H1 (cell line): ENCODE results near the gene CPSF4. TPM values are rescaled to one million over a fixed set of nuclear protein-coding genes. Genes with fewer than 3 reads are reported as not detected.

Source experiments
- CTCF ChIA-PET: fragments of 300-600 bp; sonication (Branson Sonifier 250); formaldehyde crosslinking; loops from one replicate; lab custom pipeline; 2021; ENCODE audit not compliant: partially characterized antibody; lab: Charles Lee
- POLR2A ChIA-PET: fragments of 300-600 bp; sonication (Branson Sonifier 250); formaldehyde crosslinking; loops from one replicate; lab custom pipeline; 2021; ENCODE audit warnings: inconsistent platforms; ENCODE audit not compliant: partially characterized antibody; lab: Charles Lee
- DNase-seq, 2 experiments: peaks; one replicate each; pipeline versions ENCODE4 v3.0.0 to v3.0.0-alpha.2; 2010 to 2022; ENCODE audit warnings: low spot score in 2 of 2, low read depth in 1 of 2, mixed read lengths in 1 of 2
- FAIRE-seq: peaks from 2 replicates; lab custom pipeline; 2011; peaks lifted over from hg19 to GRCh38; lab: Jason Lieb, UNC
- H2AFZ ChIP-seq: 2 replicates; pipeline ENCODE4 v1.8.1; 2012; ENCODE audit warnings: low read length, inconsistent platforms
- H2AK5ac ChIP-seq: 2 replicates; pipeline ENCODE4 v1.6.1; 2013; ENCODE audit warnings: low read depth, low read length
- H2BK120ac ChIP-seq: replicated peaks from 2 replicates; pipeline ENCODE3; 2013; ENCODE audit warnings: low read depth, low read length, inconsistent platforms
- H2BK12ac ChIP-seq: 2 replicates; pipeline ENCODE4 v1.6.1; 2013; ENCODE audit warnings: low read depth, low read length
- H2BK15ac ChIP-seq: 2 replicates; pipeline ENCODE4 v1.6.1; 2013; ENCODE audit warnings: low read length
- H2BK20ac ChIP-seq: 2 replicates; pipeline ENCODE4 v1.6.1; 2013; ENCODE audit warnings: low read length
- H2BK5ac ChIP-seq: 2 replicates; pipeline ENCODE4 v1.6.1; 2013; ENCODE audit warnings: low read depth, low read length
- H3K14ac ChIP-seq: 2 replicates; pipeline ENCODE4 v1.6.1; 2013; ENCODE audit warnings: inconsistent platforms; ENCODE audit not compliant: insufficient read length
- H3K18ac ChIP-seq: 2 replicates; pipeline ENCODE4 v1.6.1; 2013; ENCODE audit warnings: low read length; ENCODE audit errors: extremely low read depth
- H3K23ac ChIP-seq: 2 replicates; pipeline ENCODE4 v1.6.1; 2013; ENCODE audit warnings: inconsistent platforms; ENCODE audit not compliant: insufficient read length
- H3K23me2 ChIP-seq: 2 replicates; pipeline ENCODE4 v1.6.1; 2013; ENCODE audit warnings: low read depth, low read length
- H3K27ac ChIP-seq: 2 replicates; pipeline ENCODE4 v1.6.1; 2011; ENCODE audit warnings: low read depth, low read length, inconsistent platforms
- H3K27me3 ChIP-seq, 4 experiments: replicated peaks in 1 of 4; 1 replicate in 1 of 4; 2 replicates in 3 of 4; pipeline versions ENCODE4 v1.6.1 to v1.8.1; 2011 to 2013; ENCODE audit warnings: low read length in 3 of 4, mild to moderate bottlenecking in 3 of 4, inconsistent platforms in 2 of 4, mixed read lengths in 2 of 4, moderate library complexity in 1 of 4; ENCODE audit not compliant: control insufficient read depth in 3 of 4, insufficient read depth in 3 of 4; ENCODE audit errors: extremely low read depth in 1 of 4
- H3K36me3 ChIP-seq, 4 experiments: 2 replicates each; pipeline versions ENCODE4 v1.6.1 to v1.8.1; 2011 to 2013; ENCODE audit warnings: mild to moderate bottlenecking in 4 of 4, low read length in 3 of 4, moderate library complexity in 2 of 4, control low read depth in 1 of 4, inconsistent platforms in 1 of 4; ENCODE audit not compliant: insufficient read depth in 4 of 4, control insufficient read depth in 2 of 4
- H3K4ac ChIP-seq: replicated peaks from 2 replicates; pipeline ENCODE3; 2013; ENCODE audit warnings: low read length, low read depth, mixed read lengths, inconsistent platforms; ENCODE audit not compliant: insufficient read length
- H3K4me1 ChIP-seq, 4 experiments: replicated peaks in 1 of 4; 1 replicate in 1 of 4; 2 replicates in 3 of 4; pipeline versions ENCODE4 v1.6.1 to v1.8.1; 2011 to 2013; ENCODE audit warnings: low read length in 3 of 4, inconsistent platforms in 2 of 4, mixed read lengths in 1 of 4; ENCODE audit not compliant: insufficient read depth in 4 of 4, control insufficient read depth in 3 of 4
- H3K4me2 ChIP-seq, 2 experiments: 2 replicates each; pipeline versions ENCODE4 v1.6.1 to v1.8.1; 2011 to 2013; ENCODE audit warnings: low read depth in 2 of 2, low read length in 2 of 2, control low read depth in 1 of 2, inconsistent platforms in 1 of 2, mild to moderate bottlenecking in 1 of 2; ENCODE audit not compliant: insufficient read depth in 1 of 2
- H3K4me3 ChIP-seq, 4 experiments: fragments of 200-600, 300-600 bp in 1 of 4; sonication (generic), shearing (Covaris generic), sonication (Bioruptor Twin) in 1 of 4; 2 replicates each; pipeline versions ENCODE4 v1.5.1 to v1.8.1; 2011 to 2016; ENCODE audit warnings: low read length in 4 of 4, low read depth in 3 of 4, control low read depth in 2 of 4, inconsistent platforms in 2 of 4, mild to moderate bottlenecking in 2 of 4, mixed read lengths in 1 of 4, moderate library complexity in 1 of 4; ENCODE audit not compliant: insufficient read depth in 2 of 4; ENCODE audit errors: extremely low read depth in 1 of 4
- H3K56ac ChIP-seq: replicated peaks from 2 replicates; pipeline ENCODE3; 2013; ENCODE audit warnings: low read depth, mild to moderate bottlenecking, mixed read lengths, low read length, inconsistent platforms; ENCODE audit not compliant: insufficient read length
- H3K79me1 ChIP-seq: 2 replicates; pipeline ENCODE4 v1.6.1; 2013; ENCODE audit warnings: low read depth, low read length, control low read depth
- H3K79me2 ChIP-seq, 2 experiments: 2 replicates each; pipeline versions ENCODE4 v1.6.1 to v1.8.1; 2012 to 2013; ENCODE audit warnings: low read length in 2 of 2, mild to moderate bottlenecking in 2 of 2, inconsistent platforms in 1 of 2; ENCODE audit not compliant: insufficient read depth in 2 of 2, control insufficient read depth in 1 of 2
- H3K9ac ChIP-seq, 4 experiments: replicated peaks in 1 of 4; 1 replicate in 1 of 4; 2 replicates in 3 of 4; pipeline versions ENCODE4 v1.6.1 to v1.8.1; 2011 to 2013; ENCODE audit warnings: low read depth in 3 of 4, low read length in 3 of 4, control low read depth in 2 of 4, mild to moderate bottlenecking in 2 of 4, moderate library complexity in 2 of 4, inconsistent platforms in 1 of 4; ENCODE audit errors: extremely low read depth in 1 of 4
- H3K9me3 ChIP-seq, 2 experiments: 2 replicates each; pipeline versions ENCODE4 v1.6.1 to v1.8.1; 2012 to 2013; ENCODE audit warnings: mild to moderate bottlenecking in 2 of 2, moderate library complexity in 2 of 2, control low read depth in 1 of 2, inconsistent platforms in 1 of 2, low read depth in 1 of 2, low read length in 1 of 2, mixed read lengths in 1 of 2; ENCODE audit not compliant: insufficient read depth in 2 of 2
- H4K20me1 ChIP-seq, 2 experiments: replicated peaks in 1 of 2; 2 replicates each; pipeline versions ENCODE3 to v1.8.1; 2011 to 2013; ENCODE audit warnings: inconsistent platforms in 2 of 2, low read length in 2 of 2, mild to moderate bottlenecking in 1 of 2; ENCODE audit not compliant: insufficient read depth in 2 of 2, control insufficient read depth in 1 of 2
- H4K5ac ChIP-seq: 2 replicates; pipeline ENCODE4 v1.6.1; 2013; ENCODE audit warnings: low read length, low read depth, mixed read lengths, inconsistent platforms; ENCODE audit not compliant: insufficient read length
- H4K8ac ChIP-seq: 2 replicates; pipeline ENCODE4 v1.8.0; 2013; ENCODE audit warnings: mild to moderate bottlenecking, moderate library complexity, low read length, inconsistent platforms; ENCODE audit not compliant: insufficient read depth; ENCODE audit errors: extremely low read depth
- H4K91ac ChIP-seq: replicated peaks from 2 replicates; pipeline ENCODE3; 2013; ENCODE audit warnings: low read length, mixed read lengths, inconsistent platforms; ENCODE audit not compliant: insufficient read length
- CBX5 ChIP-seq: fragments of 300-800, 300-1000 bp; sonication (generic); IDR thresholded peaks from 2 replicates; pipeline ENCODE4 v1.7.1; 2016; ENCODE audit warnings: antibody characterized with exemption, low read length, low read depth
- CEBPB ChIP-seq: IDR thresholded peaks from 2 replicates; pipeline ENCODE4 v1.6.1; 2012; ENCODE audit warnings: low read depth, low read length
- CHD2 ChIP-seq: IDR thresholded peaks from 2 replicates; pipeline ENCODE4 v1.6.1; 2012; ENCODE audit warnings: low read length, improper control_type of control experiment
- EZH2 ChIP-seq: fragments of 200-600 bp; sonication (generic); IDR thresholded peaks from 2 replicates; pipeline ENCODE4 v1.7.1; 2012; ENCODE audit warnings: low read depth, mild to moderate bottlenecking, moderate library complexity, low read length, inconsistent platforms; ENCODE audit not compliant: severe bottlenecking
- POLR2A ChIP-seq, 2 experiments: IDR thresholded peaks; 1 replicate in 1 of 2; 2 replicates in 1 of 2; pipeline ENCODE4 v1.6.1; 2011; ENCODE audit warnings: low read depth in 2 of 2, low read length in 2 of 2, mild to moderate bottlenecking in 2 of 2; ENCODE audit errors: control extremely low read depth in 1 of 2
- RXRA ChIP-seq: IDR thresholded peaks from 2 replicates; pipeline ENCODE4 v1.6.1; 2011; ENCODE audit warnings: low read depth, mild to moderate bottlenecking, low read length, moderate library complexity; ENCODE audit not compliant: insufficient read depth
- SP2 ChIP-seq: IDR thresholded peaks from 2 replicates; pipeline ENCODE4 v1.6.1; 2012; ENCODE audit warnings: mild to moderate bottlenecking, low read length, inconsistent platforms
- WGBS, 2 experiments: shearing (Covaris generic) in 1 of 2; methylation state at CpG; one replicate each; pipeline versions ENCODE4 v1.1.6 to v1.1.7; 2013 to 2015; ENCODE audit warnings: low lambda C conversion rate in 2 of 2, mixed read lengths in 2 of 2, inconsistent platforms in 1 of 2, low coverage in 1 of 2, missing lambda C conversion rate in 1 of 2; ENCODE audit not compliant: insufficient replicate concordance in 2 of 2, insufficient coverage in 1 of 2, insufficient read length in 1 of 2; ENCODE audit errors: extremely low coverage in 1 of 2, missing lambda C conversion rate in 1 of 2; 5-methylcytosine and 5-hydroxymethylcytosine counted together
- polyA plus RNA-seq, 7 experiments: library from polyadenylated mRNA; depleted of rRNA in 3 of 7; stranded (reverse) in 5 of 7; unstranded in 2 of 7; fragments of >200 nt in 5 of 7; fragments of 200-250 nt in 2 of 7; gene quantifications; 1 replicate in 5 of 7; 2 replicates in 1 of 7; 4 replicates in 1 of 7; pipeline versions ENCODE4 v1.2.1 to v1.2.3, GENCODE V29; 2011 to 2013; ENCODE audit warnings: missing spikeins in 2 of 7, mixed read lengths in 2 of 7
- total RNA-seq: library from RNA; stranded (reverse); fragmentation: NEBNext Ultra II Directional; extraction: Animal tissue kit (Norgen Biotek cat#: 25700); gene quantifications from 2 replicates; pipeline ENCODE4 v1.2.1, GENCODE V29; 2021
- TF ChIP-seq, protein P1 (sequence below): IDR thresholded peaks from 2 replicates; pipeline ENCODE4 v1.6.1; 2012; ENCODE audit warnings: inconsistent platforms
- TF ChIP-seq, protein P2 (sequence below): IDR thresholded peaks from 2 replicates; pipeline ENCODE4 v1.6.1; 2012; ENCODE audit warnings: inconsistent platforms

CPSF4 gene
- total and polyA plus RNA-seq, 2 of the 8 experiments (the other 6 are each of a cell fraction or from before 2014, with no cell fraction given) = 77.5 to 103 TPM

DNA sequence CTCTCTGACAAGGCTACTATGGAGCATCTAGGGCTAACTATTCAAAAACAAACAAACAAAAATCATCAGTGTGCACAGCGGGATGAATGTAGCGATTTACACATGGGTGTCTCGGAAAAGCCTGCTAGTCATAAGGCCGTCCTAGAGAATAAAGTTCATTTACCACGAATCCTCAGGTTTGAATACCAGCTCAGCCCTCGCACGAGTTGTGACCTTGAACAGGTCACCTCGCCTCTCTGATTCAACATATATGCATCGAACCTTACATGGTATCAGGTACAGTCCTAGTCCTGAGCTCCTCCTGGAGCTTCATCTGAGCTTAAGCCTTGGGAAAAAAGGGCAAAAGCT, 26.7 kb downstream of the CPSF4 start:
- peak overlapping the region; percentile 87 for H4K91ac ChIP-seq
- H2BK15ac ChIP-seq = no peak overlapping the region; the same call in 1 of the 2 replicates
- H3K23ac ChIP-seq = no peak overlapping the region
- H3K23me2 ChIP-seq = 0 out of 2 replicates have a peak, but pooled peaks cover 7% of the 10 kb centered on the region
- WGBS, 2 experiments = 29% methylated on average over 9 of the region's 9 CpGs; no CpG with 5 or more reads in 1 of the 2 experiments
- peaks cover 4 to 9% of the 10 kb centered on the region in 2 experiments for H4K20me1 ChIP-seq
- H3K18ac ChIP-seq = no peak overlapping the region
- no peak for DNase-seq
- H3K36me3 ChIP-seq = peaks cover 2 to 12% (median 9%) of the 10 kb centered on the region in 4 experiments; a peak in 6 of 8 replicates
- H3K4ac ChIP-seq = peak overlapping the region; percentile 55
- no peak overlapping the region for H2BK20ac ChIP-seq
- H3K4me1 ChIP-seq = peaks cover 0 to 2% (median 0%) of the 10 kb centered on the region in 4 experiments; a peak in 1 of 7 replicates
- peak overlapping the region; percentile 98 for H2BK5ac ChIP-seq
- H3K56ac ChIP-seq = peak overlapping the region; percentile 85
- peak overlapping the region; percentile 84 for H2AK5ac ChIP-seq
- ChIA-PET POLR2A (interaction anchor here (0.6 to 10.7 kb wide), 16 partner anchors 8 to 1844 kb away, joined by 3 to 100 read pairs (median 6); partner anchors contain the start of genes BUD31, CPSF4, PDAP1 and ZKSCAN5), CTCF (interaction anchor here (0.8 to 1.6 kb wide), 3 partner anchors 9 to 43 kb away, joined by 3 read pairs; no protein-coding TSS in a partner anchor)
- H2AFZ ChIP-seq = peak overlapping the region; percentile 86
- no peaks in the 10 kb centered on the region for H3K9me3 ChIP-seq
- H3K27ac ChIP-seq = peak overlapping the region; percentile 98
- H3K9ac ChIP-seq = peak overlapping the region; percentile 86 to 99 (median 99)
- H3K79me2 ChIP-seq = peaks cover 23 to 52% of the 10 kb centered on the region in 2 experiments
- peak overlapping the region; percentile 92 for H4K5ac ChIP-seq
- peak overlapping the region; percentile 51; the same call in 1 of the 2 replicates for H2BK12ac ChIP-seq
- no peak overlapping the region for H3K14ac ChIP-seq
- H4K8ac ChIP-seq = peak overlapping the region; percentile 99; the same call in 1 of the 2 replicates
- TF ChIP-seq CHD2 = no peak
- no peak for TF ChIP-seq CEBPB
- no peak for TF ChIP-seq CBX5
- TF ChIP-seq SP2 = no peak
- TF ChIP-seq, protein P1, sequence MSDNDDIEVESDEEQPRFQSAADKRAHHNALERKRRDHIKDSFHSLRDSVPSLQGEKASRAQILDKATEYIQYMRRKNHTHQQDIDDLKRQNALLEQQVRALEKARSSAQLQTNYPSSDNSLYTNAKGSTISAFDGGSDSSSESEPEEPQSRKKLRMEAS = no peak
- no peak for TF ChIP-seq POLR2A (IDR thresholded peaks at IDR 0.05; ENCODE audit: control extremely low read depth in 1 of 2, low read depth in 2 of 2, low read length in 2 of 2)
- TF ChIP-seq EZH2 = no peak
- TF ChIP-seq, protein P2, sequence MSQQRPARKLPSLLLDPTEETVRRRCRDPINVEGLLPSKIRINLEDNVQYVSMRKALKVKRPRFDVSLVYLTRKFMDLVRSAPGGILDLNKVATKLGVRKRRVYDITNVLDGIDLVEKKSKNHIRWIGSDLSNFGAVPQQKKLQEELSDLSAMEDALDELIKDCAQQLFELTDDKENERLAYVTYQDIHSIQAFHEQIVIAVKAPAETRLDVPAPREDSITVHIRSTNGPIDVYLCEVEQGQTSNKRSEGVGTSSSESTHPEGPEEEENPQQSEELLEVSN = no peak
- TF ChIP-seq RXRA = no peak
- peak overlapping the region; percentile 92 to 99 (median 97) for H3K4me3 ChIP-seq
- H2BK120ac ChIP-seq = no peak overlapping the region
- peaks cover 19% of the 10 kb centered on the region for H3K79me1 ChIP-seq
- H3K27me3 ChIP-seq = no peaks in the 10 kb centered on the region
- FAIRE-seq = no peak
- peak overlapping the region; percentile 91 to 98 for H3K4me2 ChIP-seq
